Transverse colon (tissue), 3 donors: ENCODE results near the gene DLG2.

Experiments
- POLR2A ChIP-seq: fragments of 450-650 bp; IDR thresholded peaks from one replicate; pipeline ENCODE4 v1.6.1; 2016; ENCODE audit warnings: antibody characterized with exemption, mild to moderate bottlenecking, moderate library complexity
- TF ChIP-seq, protein P1 (sequence below), 5 experiments: fragments of 200-600 bp in 3 of 5; fragments of 450-650 bp in 2 of 5; sonication (generic) in 3 of 5; IDR thresholded peaks; 1 replicate in 2 of 5; 2 replicates in 3 of 5; pipeline ENCODE4 v1.5.1; 2016 to 2017; ENCODE audit warnings: antibody characterized with exemption in 5 of 5, inconsistent platforms in 3 of 5, mild to moderate bottlenecking in 2 of 5, moderate library complexity in 1 of 5

DNA sequence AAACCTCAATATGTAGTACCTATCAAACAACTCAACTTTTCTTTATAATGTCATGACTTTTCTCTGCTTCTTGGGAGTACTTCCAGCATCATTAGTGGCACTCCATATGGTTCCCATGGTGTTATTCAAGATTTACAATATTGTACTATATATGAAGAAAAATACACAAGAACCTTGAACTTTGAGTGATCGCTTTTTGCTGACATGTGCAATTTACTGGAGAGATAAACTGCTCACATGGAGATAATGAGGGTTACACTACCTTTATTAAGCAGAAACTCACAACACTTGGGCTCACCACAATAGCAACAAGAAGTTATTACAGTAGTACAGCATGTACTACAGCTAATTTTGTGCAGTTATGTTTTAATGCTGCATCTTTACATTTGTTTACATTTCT lies 388.2 kb downstream of the DLG2 start:
- TF ChIP-seq, protein P1, sequence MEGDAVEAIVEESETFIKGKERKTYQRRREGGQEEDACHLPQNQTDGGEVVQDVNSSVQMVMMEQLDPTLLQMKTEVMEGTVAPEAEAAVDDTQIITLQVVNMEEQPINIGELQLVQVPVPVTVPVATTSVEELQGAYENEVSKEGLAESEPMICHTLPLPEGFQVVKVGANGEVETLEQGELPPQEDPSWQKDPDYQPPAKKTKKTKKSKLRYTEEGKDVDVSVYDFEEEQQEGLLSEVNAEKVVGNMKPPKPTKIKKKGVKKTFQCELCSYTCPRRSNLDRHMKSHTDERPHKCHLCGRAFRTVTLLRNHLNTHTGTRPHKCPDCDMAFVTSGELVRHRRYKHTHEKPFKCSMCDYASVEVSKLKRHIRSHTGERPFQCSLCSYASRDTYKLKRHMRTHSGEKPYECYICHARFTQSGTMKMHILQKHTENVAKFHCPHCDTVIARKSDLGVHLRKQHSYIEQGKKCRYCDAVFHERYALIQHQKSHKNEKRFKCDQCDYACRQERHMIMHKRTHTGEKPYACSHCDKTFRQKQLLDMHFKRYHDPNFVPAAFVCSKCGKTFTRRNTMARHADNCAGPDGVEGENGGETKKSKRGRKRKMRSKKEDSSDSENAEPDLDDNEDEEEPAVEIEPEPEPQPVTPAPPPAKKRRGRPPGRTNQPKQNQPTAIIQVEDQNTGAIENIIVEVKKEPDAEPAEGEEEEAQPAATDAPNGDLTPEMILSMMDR (IDR thresholded peaks at IDR 0.05), result no peak
- no peak for TF ChIP-seq POLR2A
